ENCODE results near the gene MOXD1. TPM values are rescaled to one million over a fixed set of nuclear protein-coding genes. Genes with fewer than 3 reads are reported as not detected.

MOXD1 gene
- polyA plus RNA-seq, 1 of the 3 experiments (the other 2 are of a cell fraction), result 252 TPM

DNA sequence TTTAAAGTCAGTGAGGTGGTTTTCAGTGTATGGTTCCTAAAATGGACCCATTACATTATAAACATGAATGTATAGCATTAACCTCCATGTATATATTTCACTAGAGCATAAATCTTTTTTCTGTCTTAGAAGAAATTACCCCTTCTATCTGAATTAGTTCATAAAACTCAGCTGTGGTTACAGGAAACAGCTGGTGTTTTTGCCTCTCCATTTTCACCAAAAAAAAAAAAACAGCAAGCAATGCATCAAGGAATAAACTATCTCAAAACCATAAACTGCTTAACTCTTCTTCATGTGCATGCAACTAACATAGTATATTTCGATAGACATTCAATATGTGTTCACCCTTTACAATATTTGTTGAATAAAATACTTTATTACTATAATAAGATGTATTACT is 40.2 kb downstream of the MOXD1 start (continued):
- TF ChIP-seq FOXM1 (IDR thresholded peaks at IDR 0.05; ENCODE audit: low read depth) (no peak), NFIC (IDR thresholded peaks at IDR 0.05; ENCODE audit: borderline replicate concordance) (no peak)
- TF ChIP-seq, protein P1, sequence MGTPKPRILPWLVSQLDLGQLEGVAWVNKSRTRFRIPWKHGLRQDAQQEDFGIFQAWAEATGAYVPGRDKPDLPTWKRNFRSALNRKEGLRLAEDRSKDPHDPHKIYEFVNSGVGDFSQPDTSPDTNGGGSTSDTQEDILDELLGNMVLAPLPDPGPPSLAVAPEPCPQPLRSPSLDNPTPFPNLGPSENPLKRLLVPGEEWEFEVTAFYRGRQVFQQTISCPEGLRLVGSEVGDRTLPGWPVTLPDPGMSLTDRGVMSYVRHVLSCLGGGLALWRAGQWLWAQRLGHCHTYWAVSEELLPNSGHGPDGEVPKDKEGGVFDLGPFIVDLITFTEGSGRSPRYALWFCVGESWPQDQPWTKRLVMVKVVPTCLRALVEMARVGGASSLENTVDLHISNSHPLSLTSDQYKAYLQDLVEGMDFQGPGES (IDR thresholded peaks at IDR 0.05; ENCODE audit: low read depth, low read length), result no peak

DNA sequence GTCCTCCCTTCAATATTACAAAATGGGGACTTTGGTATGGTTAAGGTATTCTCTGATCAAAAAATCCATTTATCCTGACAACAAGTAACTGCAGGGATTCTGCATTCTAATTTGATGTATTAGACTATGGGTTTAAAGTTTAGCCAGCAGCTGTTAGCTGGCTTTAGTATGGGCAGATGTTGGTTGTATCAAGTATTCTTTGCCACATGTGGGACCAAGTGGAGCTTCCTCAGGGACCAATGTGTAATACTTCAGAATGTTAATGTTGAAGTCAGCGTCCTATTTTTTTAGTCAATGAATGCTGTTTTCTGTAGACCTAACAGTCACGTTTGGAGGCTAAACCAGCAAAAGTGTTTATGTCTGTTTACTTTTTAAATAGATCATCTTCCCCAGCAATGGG is 41.4 kb downstream of the MOXD1 start:
- no peak overlapping the region for H3K27ac ChIP-seq (ENCODE audit: low read depth in 2 of 2, low read length in 1 of 2)
- H3K79me2 ChIP-seq (ENCODE audit: insufficient read depth), result no peaks in the 10 kb centered on the region
- no peak overlapping the region for H3K9ac ChIP-seq
- H2AFZ ChIP-seq (ENCODE audit: low read depth), result no peak overlapping the region
- peaks cover 13 to 36% of the 10 kb centered on the region in 2 experiments for H3K36me3 ChIP-seq (replicated peaks in 1 of 2; ENCODE audit: control insufficient read depth in 1 of 2, insufficient read depth in 2 of 2, low read length in 1 of 2)
- no peak overlapping the region for H3K4me3 ChIP-seq (ENCODE audit: low read depth in 2 of 2, low read length in 1 of 2)
- H4K20me1 ChIP-seq (ENCODE audit: insufficient read depth), result no peaks in the 10 kb centered on the region
- H3K27me3 ChIP-seq (ENCODE audit: insufficient read depth), result no peaks in the 10 kb centered on the region
- no peak for DNase-seq
- no peak for TF ChIP-seq GATA2 (CRISPR knock-in tag; IDR thresholded peaks at IDR 0.05)
- no peak for TF ChIP-seq GABPA (IDR thresholded peaks at IDR 0.05; ENCODE audit: low read depth)
- TF ChIP-seq FOSL2 (IDR thresholded peaks at IDR 0.05; ENCODE audit: borderline replicate concordance, low read depth), result no peak
- no peak for TF ChIP-seq FOXJ3 (CRISPR knock-in tag; IDR thresholded peaks at IDR 0.05)
- no peak for TF ChIP-seq POLR2AphosphoS5 (IDR thresholded peaks at IDR 0.05; ENCODE audit: low read depth, low read length)
- no peak for TF ChIP-seq EZH2phosphoT487 (IDR thresholded peaks at IDR 0.05; ENCODE audit: borderline replicate concordance, low read depth)
- TF ChIP-seq YY1 (IDR thresholded peaks at IDR 0.05; ENCODE audit: low read depth), result no peak
- TF ChIP-seq FOXM1 (IDR thresholded peaks at IDR 0.05; ENCODE audit: low read depth), result no peak
- TF ChIP-seq TCF12 (IDR thresholded peaks at IDR 0.05), result no peak
- TF ChIP-seq, protein P2, sequence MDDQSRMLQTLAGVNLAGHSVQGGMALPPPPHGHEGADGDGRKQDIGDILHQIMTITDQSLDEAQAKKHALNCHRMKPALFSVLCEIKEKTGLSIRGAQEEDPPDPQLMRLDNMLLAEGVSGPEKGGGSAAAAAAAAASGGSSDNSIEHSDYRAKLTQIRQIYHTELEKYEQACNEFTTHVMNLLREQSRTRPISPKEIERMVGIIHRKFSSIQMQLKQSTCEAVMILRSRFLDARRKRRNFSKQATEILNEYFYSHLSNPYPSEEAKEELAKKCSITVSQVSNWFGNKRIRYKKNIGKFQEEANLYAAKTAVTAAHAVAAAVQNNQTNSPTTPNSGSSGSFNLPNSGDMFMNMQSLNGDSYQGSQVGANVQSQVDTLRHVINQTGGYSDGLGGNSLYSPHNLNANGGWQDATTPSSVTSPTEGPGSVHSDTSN (IDR thresholded peaks at IDR 0.05), result no peak
- TF ChIP-seq SMC3 (IDR thresholded peaks at IDR 0.05; ENCODE audit: low read depth, low read length), result no peak
- no peaks in the 10 kb centered on the region; a peak in 1 of 4 replicates for H3K4me1 ChIP-seq (ENCODE audit: control insufficient read depth in 1 of 2, insufficient read depth in 2 of 2, low read depth in 1 of 2, low read length in 1 of 2)
- no peak overlapping the region for H3K4me2 ChIP-seq
- no peaks in the 10 kb centered on the region for H3K9me3 ChIP-seq
- ChIA-PET POLR2A (no interaction called here), CTCF (no interaction called here)
- H3F3A ChIP-seq (replicated peaks; ENCODE audit: insufficient read depth), result no peaks in the 10 kb centered on the region
- 36% methylated on average over 2 of the region's 2 CpGs for WGBS (ENCODE audit: low lambda C conversion rate)
- H3K9me2 ChIP-seq, result no peaks in the 10 kb centered on the region

DNA sequence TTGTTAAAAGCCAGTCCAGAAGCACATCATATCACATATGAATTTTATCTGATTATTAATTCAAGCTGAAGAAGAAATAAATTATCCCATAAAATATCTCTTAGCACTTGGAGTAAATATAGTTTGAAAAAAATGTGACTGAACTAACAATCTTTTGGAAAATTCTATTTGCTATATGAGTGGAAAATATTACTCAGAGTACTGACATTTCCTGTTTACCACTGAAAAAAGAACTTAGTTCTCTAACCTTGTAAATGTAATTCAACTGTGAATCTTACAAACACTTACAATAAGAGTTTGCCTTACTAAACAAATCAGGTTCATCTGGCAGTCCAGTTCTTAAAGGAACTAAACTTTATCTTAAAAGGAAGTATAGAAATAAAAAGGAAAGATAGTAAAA is 44.2 kb downstream of the MOXD1 start:
- DNase-seq, result no peak
- TF ChIP-seq, protein P3, sequence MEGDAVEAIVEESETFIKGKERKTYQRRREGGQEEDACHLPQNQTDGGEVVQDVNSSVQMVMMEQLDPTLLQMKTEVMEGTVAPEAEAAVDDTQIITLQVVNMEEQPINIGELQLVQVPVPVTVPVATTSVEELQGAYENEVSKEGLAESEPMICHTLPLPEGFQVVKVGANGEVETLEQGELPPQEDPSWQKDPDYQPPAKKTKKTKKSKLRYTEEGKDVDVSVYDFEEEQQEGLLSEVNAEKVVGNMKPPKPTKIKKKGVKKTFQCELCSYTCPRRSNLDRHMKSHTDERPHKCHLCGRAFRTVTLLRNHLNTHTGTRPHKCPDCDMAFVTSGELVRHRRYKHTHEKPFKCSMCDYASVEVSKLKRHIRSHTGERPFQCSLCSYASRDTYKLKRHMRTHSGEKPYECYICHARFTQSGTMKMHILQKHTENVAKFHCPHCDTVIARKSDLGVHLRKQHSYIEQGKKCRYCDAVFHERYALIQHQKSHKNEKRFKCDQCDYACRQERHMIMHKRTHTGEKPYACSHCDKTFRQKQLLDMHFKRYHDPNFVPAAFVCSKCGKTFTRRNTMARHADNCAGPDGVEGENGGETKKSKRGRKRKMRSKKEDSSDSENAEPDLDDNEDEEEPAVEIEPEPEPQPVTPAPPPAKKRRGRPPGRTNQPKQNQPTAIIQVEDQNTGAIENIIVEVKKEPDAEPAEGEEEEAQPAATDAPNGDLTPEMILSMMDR (IDR thresholded peaks at IDR 0.05), result no peak
- TF ChIP-seq EP300 (IDR thresholded peaks at IDR 0.05; ENCODE audit: borderline replicate concordance in 1 of 2, low read depth in 1 of 2, low read length in 1 of 2) (peak in 1 of 2 experiments; percentile 29; a peak in 1 of 4 replicates), RCOR1 (IDR thresholded peaks at IDR 0.05; ENCODE audit: low read length) (no peak), FOSL2 (IDR thresholded peaks at IDR 0.05; ENCODE audit: borderline replicate concordance, low read depth) (0 out of 2 replicates have a peak, but pooled peaks have one; percentile 12), TCF12 (IDR thresholded peaks at IDR 0.05) (peak; percentile 21; the same call in 1 of the 2 replicates)
- TF ChIP-seq, protein P4, sequence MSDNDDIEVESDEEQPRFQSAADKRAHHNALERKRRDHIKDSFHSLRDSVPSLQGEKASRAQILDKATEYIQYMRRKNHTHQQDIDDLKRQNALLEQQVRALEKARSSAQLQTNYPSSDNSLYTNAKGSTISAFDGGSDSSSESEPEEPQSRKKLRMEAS (IDR thresholded peaks at IDR 0.05; ENCODE audit: low read depth), result no peak
- Histone ChIP-seq H3K4me1 (ENCODE audit: control insufficient read depth in 1 of 2, insufficient read depth in 2 of 2, low read depth in 1 of 2, low read length in 1 of 2) (no peaks in the 10 kb centered on the region; a peak in 1 of 4 replicates), H3K9ac (no peak overlapping the region), H3K9me3 (0 out of 2 replicates have a peak, but pooled peaks cover 3% of the 10 kb centered on the region), H3K9me2 (no peaks in the 10 kb centered on the region), H3K4me2 (no peak overlapping the region), H3K4me3 (ENCODE audit: low read depth in 2 of 2, low read length in 1 of 2) (no peak overlapping the region), H4K20me1 (ENCODE audit: insufficient read depth) (no peaks in the 10 kb centered on the region), H3K27me3 (ENCODE audit: insufficient read depth) (no peaks in the 10 kb centered on the region), H2AFZ (ENCODE audit: low read depth) (no peak overlapping the region), H3K36me3 (replicated peaks in 1 of 2; ENCODE audit: control insufficient read depth in 1 of 2, insufficient read depth in 2 of 2, low read length in 1 of 2) (peaks cover 24 to 39% of the 10 kb centered on the region in 2 experiments), H3F3A (replicated peaks; ENCODE audit: insufficient read depth) (no peaks in the 10 kb centered on the region), H3K27ac (ENCODE audit: low read depth in 2 of 2, low read length in 1 of 2) (peak overlapping the region; percentile 17 to 69; a peak in 2 of 4 replicates), H3K79me2 (ENCODE audit: insufficient read depth) (no peaks in the 10 kb centered on the region)
- CTCF ChIA-PET, result no interaction called here
- POLR2A ChIA-PET, result no interaction called here

Data from SK-N-SH (cell line).